Heart left ventricle (tissue), 16 donors: Measurements from ENCODE around the gene ZBTB5. TPM values are rescaled to one million over a fixed set of nuclear protein-coding genes. Genes with fewer than 3 reads are reported as not detected.

Experiments
- ATAC-seq, 4 donors: fragments of 200-7000 bp; cut with Tn5 transposase; one replicate each; pipeline ENCODE4 v1.9.1; 2020 to 2022; ENCODE audit warnings: moderate library complexity in 4 of 4, mild to moderate bottlenecking in 3 of 4, moderate number of reproducible peaks in 1 of 4
- DNase-seq, 5 donors: peaks; one replicate each; pipeline ENCODE4 v3.0.0-alpha.2; 2020
- H3K27ac ChIP-seq, 12 donors: fragments of 200-600 bp; sonication (generic) in 4 of 12; one replicate each; pipeline versions ENCODE4 v1.5.0 to v1.8.0; 2016 to 2022; ENCODE audit warnings: mild to moderate bottlenecking in 2 of 12
- H3K27me3 ChIP-seq, 9 donors: fragments of 200-600 bp; sonication (generic) in 2 of 9; one replicate each; pipeline versions ENCODE4 v1.5.1 to v1.8.0; 2016 to 2022; ENCODE audit warnings: mild to moderate bottlenecking in 3 of 9
- H3K36me3 ChIP-seq, 9 donors: fragments of 200-600 bp; sonication (generic) in 2 of 9; one replicate each; pipeline versions ENCODE4 v1.5.0 to v1.8.0; 2018 to 2022; ENCODE audit warnings: mild to moderate bottlenecking in 2 of 9
- H3K4me1 ChIP-seq, 12 donors: fragments of 200-600 bp; sonication (generic) in 4 of 12; one replicate each; pipeline versions ENCODE4 v1.5.0 to v1.8.0; 2016 to 2022; ENCODE audit warnings: mild to moderate bottlenecking in 3 of 12
- H3K4me3 ChIP-seq, 12 donors: fragments of 200-600 bp; sonication (generic) in 4 of 12; one replicate each; pipeline versions ENCODE4 v1.5.0 to v1.8.0; 2017 to 2022; ENCODE audit warnings: mild to moderate bottlenecking in 9 of 12, moderate library complexity in 4 of 12
- H3K9me3 ChIP-seq, 12 donors: fragments of 200-600 bp; sonication (generic) in 4 of 12; one replicate each; pipeline versions ENCODE4 v1.5.0 to v1.8.0; 2016 to 2022; ENCODE audit warnings: mild to moderate bottlenecking in 1 of 12
- CTCF ChIP-seq, 12 donors: fragments of 200-600 bp; sonication (generic) in 4 of 12; IDR thresholded peaks; one replicate each; pipeline versions ENCODE4 v1.5.0 to v1.8.0; 2018 to 2022; ENCODE audit warnings: antibody characterized with exemption in 12 of 12, mild to moderate bottlenecking in 5 of 12
- POLR2A ChIP-seq, 2 donors: fragments of 450-650 bp; IDR thresholded peaks; one replicate each; pipeline ENCODE4 v1.6.1; 2017; ENCODE audit warnings: antibody characterized with exemption in 2 of 2, mild to moderate bottlenecking in 2 of 2, moderate library complexity in 2 of 2
- WGBS, 4 donors: extraction: QIAGEN DNeasy Blood & Tissue Kit in 2 of 4; methylation state at CpG; one replicate each; pipeline versions ENCODE4 v1.1.5 to v1.1.7; 2013 to 2018; 5-methylcytosine and 5-hydroxymethylcytosine counted together
- intact Hi-C, 10 donors: fragments of 100-400 bp; cut with DNase I; formaldehyde crosslinking; loops; one replicate each; pipeline versions ENCODE4 v1.11.1 to v1.14.2; 2022
- polyA plus RNA-seq, 2 donors: library from polyadenylated mRNA; stranded (reverse); fragments of 200-250 nt; gene quantifications; one replicate each; pipeline ENCODE4 v1.2.3, GENCODE V29; 2013
- total RNA-seq, 9 donors: library from RNA; depleted of rRNA in 2 of 9; stranded (reverse); fragments of >200 nt in 2 of 9; fragmentation: NEBNext Ultra II Directional in 3 of 9; extraction: Animal tissue kit (Norgen Biotek cat#: 25700) in 3 of 9; gene quantifications; one replicate each; pipeline versions ENCODE4 v1.1.0 to v1.2.4, GENCODE V29; 2016 to 2023
- donor health status: ischemic (EF 13 %, LVEDD 7.1; RV severe dilation, severe dysfunction).
- donor health status: healthy with polysubstance abuse.
- donor health status: DM: no; HTN: yes; CAD: no.
- donor health status: DM: no; HTN: no; CAD: no.
- donor health status: ischemic (EF 25% LVEDD 6.9; RV normal size, moderate dysfunction).
- donor health status: ischemic (EF 25% LVEDD 5.7; RV mildly dilated, moderate dysfunction).
- donor health status: healthy.
- donor health status: DM: yes; HTN: yes; CAD: no.
- donor health status: ischemic (EF 35%, LVEDD 5.7; RV mildly dilated, moderate dysfunction).
- donor health status: nonischemic (EF 11% LVEDD 7.7; RV severe dilation, severe dysfunction).
- donor health status: DM: yes; HTN: yes; CAD: no.
- donor health status: PGD.
- donor health status: ischemic (EF 29% LVEDD 5.4; RV normal size, mild dysfunction).
- donor health status: nonischemic (EF 23%, LVEDD 6.1; RV moderate dilation, normal function).

ZBTB5 gene
- total and polyA plus RNA-seq, 11 donors = 1.8 to 8.0 (median 6.3) TPM

- DNase-seq (peak; percentile 81 to 86 (median 84)), ATAC-seq (peak; percentile 24 to 67 (median 58))
- intact Hi-C loops = loop anchor here (1.0 to 5.0 kb wide), 6 partner anchors 20 to 928 kb away; partner anchors contain the start of genes GRHPR (in 7 of the 10), POLR1E (in 2 of the 10), TOMM5 (in 2 of the 10) and ALDH1B1 (in 1 of the 10)
- H3K27ac ChIP-seq = peak overlapping the region; percentile 86 to 99 (median 97)
- H3K4me3 ChIP-seq = peak overlapping the region; percentile 68 to 99 (median 92)
- 0 to 1% (median 0%) methylated on average over 9 to 47 of the region's 47 CpGs for WGBS, 4 donors
- TF ChIP-seq POLR2A (IDR thresholded peaks at IDR 0.05) (peak in 1 of 2 donors; percentile 37), CTCF (IDR thresholded peaks at IDR 0.05) (no peak)
- no peaks in the 10 kb centered on the region for H3K9me3 ChIP-seq
- no peaks in the 10 kb centered on the region for H3K36me3 ChIP-seq
- peaks cover 0 to 40% (median 25%) of the 10 kb centered on the region in 12 donors for H3K4me1 ChIP-seq
- H3K27me3 ChIP-seq = no peaks in the 10 kb centered on the region
Observed at GRCh38 chr9:37464426-37465248, 613 bp downstream of the ZBTB5 start.

- Histone ChIP-seq H3K4me3 (peak overlapping the region in 10 of 12 donors; percentile 82 to 99 (median 92)), H3K27ac (peak overlapping the region in 10 of 12 donors; percentile 96 to 99 (median 98)), H3K36me3 (peaks cover 0 to 1% (median 0%) of the 10 kb centered on the region in 9 donors), H3K27me3 (no peaks in the 10 kb centered on the region), H3K4me1 (peaks cover 0 to 40% (median 25%) of the 10 kb centered on the region in 12 donors), H3K9me3 (no peaks in the 10 kb centered on the region)
- 29 to 33% (median 32%) methylated on average over 3 of the region's 3 CpGs for WGBS, 4 donors
- TF ChIP-seq POLR2A (IDR thresholded peaks at IDR 0.05) = no peak
- TF ChIP-seq CTCF (IDR thresholded peaks at IDR 0.05) = no peak
- intact Hi-C loops = loop anchor here in 6 of 10 donors (2.0 to 5.0 kb wide), 3 partner anchors 21 to 113 kb away; partner anchors contain the start of genes GRHPR (in 3 of the 6), POLR1E (in 2 of the 6) and FBXO10 (in 1 of the 6)
- ATAC-seq = no peak
- no peak for DNase-seq
Observed at GRCh38 chr9:37464006-37464405, 1.2 kb downstream of the ZBTB5 start.

GRCh38 chr9:37456817-37457216, 8.4 kb downstream of the ZBTB5 start:
- H3K4me1 ChIP-seq = peaks cover 0 to 24% (median 3%) of the 10 kb centered on the region in 12 donors
- intact Hi-C loops = no loop called here
- TF ChIP-seq POLR2A (IDR thresholded peaks at IDR 0.05) (no peak), CTCF (IDR thresholded peaks at IDR 0.05) (no peak)
- 93 to 100% (median 98%) methylated on average over 1 of the region's 1 CpG for WGBS, 4 donors
- DNase-seq (no peak), ATAC-seq (no peak)
- H3K9me3 ChIP-seq = peaks cover 0 to 11% (median 0%) of the 10 kb centered on the region in 12 donors
- peaks cover 0 to 11% (median 0%) of the 10 kb centered on the region in 9 donors for H3K36me3 ChIP-seq
- H3K4me3 ChIP-seq = no peak overlapping the region
- no peaks in the 10 kb centered on the region for H3K27me3 ChIP-seq
- H3K27ac ChIP-seq = no peak overlapping the region
